Transverse colon (tissue), 4 donors: ENCODE measurements around the gene ZDHHC14.

Experiments used
- CTCF ChIP-seq, 5 experiments: fragments of 200-600 bp in 3 of 5; fragments of 450-650 bp in 2 of 5; sonication (generic) in 3 of 5; IDR thresholded peaks; 1 replicate in 2 of 5; 2 replicates in 3 of 5; pipeline ENCODE4 v1.5.1; 2016 to 2017; ENCODE audit warnings: antibody characterized with exemption in 5 of 5, inconsistent platforms in 3 of 5, mild to moderate bottlenecking in 2 of 5, moderate library complexity in 1 of 5
- POLR2AphosphoS5 ChIP-seq, 3 donors: sonication (generic); formaldehyde crosslinking; IDR thresholded peaks; one replicate each; pipeline ENCODE4 v1.6.1; 2016; ENCODE audit warnings: antibody characterized with exemption in 3 of 3

GRCh38 chr6:157630463-157631080, 249.6 kb downstream of the ZDHHC14 start:
- no peak for TF ChIP-seq POLR2AphosphoS5 (IDR thresholded peaks at IDR 0.05)
- TF ChIP-seq CTCF (IDR thresholded peaks at IDR 0.05): no peak
